Eye (tissue), 1 donor: ENCODE data around the gene MAP3K7.

Source experiments
- DNase-seq: peaks from one replicate; pipeline ENCODE4 v3.0.0-alpha.2; 2015

Gene MAP3K7

DNA sequence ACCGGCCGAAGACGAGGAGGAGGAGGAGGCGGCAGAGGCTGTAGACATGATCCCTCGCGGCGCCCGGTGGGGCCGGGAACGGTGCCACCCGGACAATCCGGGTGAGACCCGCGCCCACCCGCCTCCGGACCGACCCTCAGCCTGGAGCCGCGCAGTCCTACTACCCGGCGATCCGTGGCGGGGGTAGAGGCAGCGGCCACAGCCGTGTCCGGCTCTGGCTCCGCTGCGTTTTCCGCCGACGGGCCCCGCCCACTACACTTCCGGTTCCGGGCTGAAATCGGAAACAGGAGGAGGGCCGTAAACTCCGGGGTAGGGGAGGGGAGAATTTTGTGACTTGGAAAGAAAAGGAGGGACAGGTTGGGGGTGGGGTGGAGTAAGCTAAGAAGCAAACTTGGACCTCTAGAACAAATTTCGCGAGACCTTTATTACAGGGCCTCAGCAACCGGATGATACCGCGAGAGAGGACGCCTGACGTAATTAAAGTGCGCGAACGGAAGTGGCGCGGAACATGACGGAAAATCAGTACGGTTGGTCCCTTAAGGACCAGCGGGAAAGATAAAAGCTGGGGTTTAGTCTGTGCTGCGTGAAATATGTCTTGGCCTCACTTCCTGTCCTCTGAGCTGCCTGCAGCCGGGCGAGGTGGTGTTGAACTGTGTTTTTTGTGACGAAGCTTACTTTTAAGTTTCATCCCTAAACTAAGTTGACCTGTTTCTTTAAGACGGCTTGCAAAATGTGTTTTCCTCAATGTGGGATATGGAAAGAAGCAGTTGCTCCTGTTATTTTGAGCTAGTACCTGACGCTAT is at the start of gene MAP3K7:
TSS of gene MAP3K7 (minus strand) at position 237 of the 803 bp plus-strand sequence. CDS start at position 48, 189 bp downstream.
- peak; percentile 99 for DNase-seq

DNA sequence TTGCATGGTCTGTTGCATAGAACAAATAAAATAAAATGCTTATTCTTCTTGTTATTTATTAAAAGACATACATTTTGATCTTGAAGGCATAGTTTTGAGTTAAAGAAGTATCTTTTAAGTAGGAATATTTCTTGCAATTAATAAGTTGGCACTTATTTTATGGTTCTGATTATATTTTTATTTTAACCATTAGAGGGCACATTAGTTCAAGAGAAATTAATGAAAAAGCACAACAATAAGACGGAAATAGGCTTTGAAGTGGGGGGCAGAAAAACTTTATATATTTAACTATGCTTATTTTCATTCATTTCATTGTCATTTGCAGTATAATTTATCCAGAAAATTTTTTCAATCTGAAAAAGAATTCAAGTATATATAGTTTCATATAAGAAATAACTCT is 44.2 kb upstream of the MAP3K7 start:
- no peak for DNase-seq

DNA sequence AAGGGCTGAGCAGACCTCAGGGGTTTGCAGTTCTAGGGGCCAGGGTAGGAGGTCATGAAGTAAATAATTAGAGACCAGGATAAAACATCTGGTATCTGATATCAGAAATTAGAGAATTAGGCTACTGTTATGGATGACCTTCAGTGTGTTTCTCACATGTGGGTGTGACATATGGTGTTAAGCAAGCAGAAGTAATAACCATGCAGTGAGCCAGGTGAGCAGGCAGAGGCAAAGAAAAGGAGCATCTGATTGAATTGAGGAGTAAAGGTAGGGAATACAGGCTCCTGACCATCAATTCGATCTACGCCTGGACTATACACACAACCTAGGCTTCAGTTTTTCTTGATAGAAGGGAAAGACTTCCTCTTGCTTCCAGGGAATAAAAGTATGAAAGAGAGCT is 34.7 kb upstream of the MAP3K7 start:
- no peak for DNase-seq

DNA sequence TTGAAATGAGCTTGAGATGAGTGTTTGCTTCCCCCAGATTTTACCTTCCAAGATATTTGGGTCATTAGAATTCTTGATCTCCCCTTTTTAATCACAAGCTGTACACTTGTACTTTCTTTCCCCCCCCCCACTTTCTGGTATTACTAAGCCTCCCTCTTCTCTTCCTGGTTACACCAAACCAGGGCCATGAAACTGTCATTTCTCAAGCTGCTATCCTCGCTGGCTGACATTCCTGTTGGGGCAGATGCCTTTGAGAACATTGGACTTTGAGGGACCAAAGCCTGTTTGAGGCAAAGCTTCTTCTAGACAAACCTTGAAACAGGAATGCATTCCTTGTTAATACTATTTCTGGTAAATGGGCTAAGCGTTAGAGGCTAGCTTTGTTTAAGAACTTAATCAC is 32.3 kb upstream of the MAP3K7 start:
- no peak for DNase-seq

DNA sequence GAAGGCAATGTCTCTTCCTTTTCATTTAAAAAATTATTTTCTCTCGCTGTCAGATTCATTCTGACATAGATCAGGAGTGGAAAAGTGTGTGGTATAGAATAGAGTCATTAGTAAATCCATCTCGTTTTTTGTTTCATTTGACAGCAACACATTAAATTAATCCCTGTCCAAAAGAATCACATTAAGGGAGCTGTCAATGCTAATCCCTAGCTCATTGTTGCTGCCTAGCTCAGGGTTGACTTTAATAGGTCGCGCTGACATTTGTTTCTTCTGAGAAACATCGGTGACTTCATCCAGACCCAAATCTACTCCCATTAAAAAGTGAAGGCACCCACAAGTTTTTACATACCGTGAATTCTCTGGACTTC is 25.4 kb upstream of the MAP3K7 start:
- DNase-seq: peak; percentile 80

DNA sequence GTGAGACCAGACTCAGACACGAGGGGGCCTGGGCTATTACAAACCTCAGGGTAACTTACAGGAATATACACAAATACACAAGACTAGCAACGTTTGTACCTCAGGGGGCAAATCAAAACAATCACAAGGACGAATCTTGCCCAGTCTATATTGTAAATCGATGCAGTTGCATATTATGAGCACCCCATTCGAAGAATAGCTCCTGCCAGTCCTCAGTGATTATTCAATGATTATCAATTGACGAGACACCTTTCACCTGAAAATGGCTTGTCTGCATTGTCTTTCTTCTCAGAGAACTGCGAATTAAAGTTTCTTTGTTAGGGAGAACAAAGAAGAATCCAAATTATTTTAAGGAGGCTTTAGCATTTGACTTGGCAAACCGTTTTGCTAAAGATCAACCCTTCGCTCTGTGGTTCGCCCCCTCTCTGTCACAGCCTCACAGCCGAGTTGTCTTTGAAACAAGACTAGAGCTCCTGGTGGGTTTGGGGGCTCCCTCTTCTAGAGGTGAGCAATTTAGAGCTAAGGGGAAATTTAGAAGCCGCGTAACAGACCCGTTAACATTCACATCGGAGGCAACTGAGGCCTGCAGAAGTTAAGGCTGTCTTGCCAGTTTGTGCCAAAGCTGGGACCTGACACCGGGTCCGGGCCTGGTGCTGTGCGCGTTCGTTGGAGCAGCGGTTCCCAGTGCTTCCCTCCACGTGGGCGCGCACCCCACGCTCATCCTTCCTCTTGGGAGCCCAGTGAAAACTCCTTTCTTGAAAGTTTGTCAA is 24.9 kb upstream of the MAP3K7 start:
- DNase-seq: peak; percentile 69

DNA sequence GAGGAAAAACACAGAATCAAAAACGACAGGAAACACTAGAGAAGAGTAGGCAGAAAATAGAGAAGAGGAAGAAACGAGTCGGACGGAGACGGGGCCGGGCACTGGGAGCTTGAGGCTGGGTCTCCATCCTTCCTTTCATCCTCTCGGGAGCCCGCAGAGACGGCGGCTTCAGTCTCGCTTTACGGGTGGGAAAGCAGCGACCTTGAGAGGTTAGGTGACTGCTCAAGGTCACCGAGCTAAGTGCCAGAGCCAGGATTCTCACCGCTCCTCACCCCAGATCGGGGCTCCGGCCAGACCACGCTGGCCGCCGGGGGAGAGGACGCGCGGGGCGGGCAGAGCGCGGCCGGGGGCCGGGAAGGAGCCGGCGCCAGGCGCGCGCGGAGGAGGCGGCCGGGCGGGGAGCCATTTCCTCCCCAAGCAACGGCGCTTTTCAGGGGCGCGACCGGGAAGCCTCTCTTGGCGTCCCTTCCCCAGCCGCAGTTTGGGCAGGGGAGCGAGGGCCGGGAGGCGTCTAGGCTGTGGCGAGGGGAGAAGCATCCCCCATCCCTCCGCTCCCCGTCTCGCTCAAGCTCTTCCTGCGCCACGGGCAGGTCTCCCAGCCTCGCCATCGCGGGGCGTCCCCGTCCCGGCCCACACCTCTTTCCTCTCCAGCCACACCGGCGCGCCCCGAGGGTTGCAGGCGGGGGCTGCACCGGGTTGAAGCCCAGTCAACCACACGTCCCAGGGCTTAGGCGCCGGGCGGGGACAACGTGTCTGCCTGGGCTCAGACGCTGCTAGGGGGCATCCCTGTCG is 24.1 kb upstream of the MAP3K7 start:
- DNase-seq: peak; percentile 86

DNA sequence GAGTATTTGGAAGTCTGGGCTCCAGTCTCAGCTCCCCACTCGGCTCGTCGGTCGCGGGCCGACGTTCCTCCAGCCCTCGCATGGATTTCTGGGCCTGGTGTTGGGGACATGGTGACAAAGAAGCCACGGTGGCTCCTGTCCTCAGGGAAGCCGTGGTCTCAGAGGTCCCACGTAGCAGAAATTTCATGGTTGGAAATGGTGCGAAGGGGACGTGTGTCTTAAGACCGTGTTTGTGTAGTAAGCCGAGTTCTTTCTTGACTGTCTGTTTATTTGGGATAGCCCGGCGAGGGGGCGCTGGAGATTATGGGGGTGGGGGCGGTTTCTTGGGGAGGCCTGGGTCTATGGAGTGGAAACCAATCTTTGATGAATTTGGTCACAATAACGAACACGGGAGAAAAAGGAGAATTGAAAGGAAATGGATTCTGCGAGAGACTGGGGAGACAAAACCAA is 23.5 kb upstream of the MAP3K7 start:
- no peak for DNase-seq

DNA sequence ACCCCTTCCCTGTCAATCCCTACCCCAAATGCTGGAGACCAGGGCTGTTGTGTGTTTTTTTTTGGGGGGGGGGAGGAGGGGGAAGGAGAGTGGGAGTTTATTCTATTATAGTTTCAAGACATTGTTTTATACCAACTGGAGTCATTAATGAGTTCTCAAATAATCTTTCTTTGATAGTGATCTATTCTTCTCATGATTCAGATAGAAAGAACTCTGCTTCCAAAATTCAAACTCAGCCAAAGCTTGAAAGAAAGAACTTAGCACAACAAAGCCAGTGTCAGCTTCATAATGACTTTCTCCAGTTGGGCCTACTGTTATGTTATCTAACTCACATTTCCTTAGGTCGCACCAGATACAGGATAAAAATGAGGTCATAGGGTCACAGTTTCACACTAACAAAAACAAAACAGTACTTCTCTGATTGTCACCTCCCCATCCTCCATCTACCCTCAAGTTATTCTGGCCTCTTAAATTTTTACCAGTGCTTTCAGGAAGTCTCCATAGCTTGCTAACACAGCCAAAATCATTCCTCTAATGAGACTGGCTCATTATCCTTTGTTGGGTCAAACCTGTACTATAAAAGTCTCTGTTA is 19.0 kb upstream of the MAP3K7 start:
- DNase-seq: no peak

DNA sequence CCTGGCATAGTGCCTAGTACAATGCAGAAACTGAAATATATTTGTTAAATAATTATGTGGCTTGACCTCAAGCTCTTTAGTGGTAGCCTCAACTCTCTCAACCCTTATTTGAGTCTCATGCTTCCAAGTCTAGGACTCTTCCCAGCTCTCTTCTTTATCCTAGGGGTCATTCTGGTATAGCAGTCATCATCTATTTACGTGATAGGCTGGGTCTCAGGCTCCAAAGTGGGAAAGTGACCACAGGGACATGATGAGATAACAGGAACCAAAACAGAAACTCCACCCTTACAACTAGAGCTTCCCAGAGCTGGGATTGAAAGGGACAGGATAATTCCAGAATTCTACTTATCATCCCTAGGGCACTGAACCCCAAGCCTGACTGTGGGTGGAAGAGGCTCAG is 17.7 kb upstream of the MAP3K7 start:
- DNase-seq: no peak

DNA sequence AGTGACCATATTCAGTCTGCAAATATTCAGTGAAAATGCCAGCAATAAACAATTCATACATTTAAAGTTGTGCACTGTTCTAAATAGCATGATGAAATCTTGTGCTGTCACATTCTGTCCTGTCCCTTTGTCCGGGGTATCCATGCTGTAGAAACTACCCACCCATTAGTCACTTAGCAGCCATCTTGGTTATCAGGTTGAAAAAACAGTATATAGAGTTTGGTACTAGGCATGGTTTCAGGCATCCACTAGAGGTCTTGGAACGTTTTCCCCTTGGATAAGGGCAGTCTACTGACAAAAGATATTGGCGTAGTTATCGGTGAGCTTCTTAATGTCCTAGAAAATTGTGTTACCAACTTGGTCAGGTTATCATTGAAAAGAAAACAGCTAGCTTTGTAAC is 12.3 kb upstream of the MAP3K7 start:
- DNase-seq: no peak

DNA sequence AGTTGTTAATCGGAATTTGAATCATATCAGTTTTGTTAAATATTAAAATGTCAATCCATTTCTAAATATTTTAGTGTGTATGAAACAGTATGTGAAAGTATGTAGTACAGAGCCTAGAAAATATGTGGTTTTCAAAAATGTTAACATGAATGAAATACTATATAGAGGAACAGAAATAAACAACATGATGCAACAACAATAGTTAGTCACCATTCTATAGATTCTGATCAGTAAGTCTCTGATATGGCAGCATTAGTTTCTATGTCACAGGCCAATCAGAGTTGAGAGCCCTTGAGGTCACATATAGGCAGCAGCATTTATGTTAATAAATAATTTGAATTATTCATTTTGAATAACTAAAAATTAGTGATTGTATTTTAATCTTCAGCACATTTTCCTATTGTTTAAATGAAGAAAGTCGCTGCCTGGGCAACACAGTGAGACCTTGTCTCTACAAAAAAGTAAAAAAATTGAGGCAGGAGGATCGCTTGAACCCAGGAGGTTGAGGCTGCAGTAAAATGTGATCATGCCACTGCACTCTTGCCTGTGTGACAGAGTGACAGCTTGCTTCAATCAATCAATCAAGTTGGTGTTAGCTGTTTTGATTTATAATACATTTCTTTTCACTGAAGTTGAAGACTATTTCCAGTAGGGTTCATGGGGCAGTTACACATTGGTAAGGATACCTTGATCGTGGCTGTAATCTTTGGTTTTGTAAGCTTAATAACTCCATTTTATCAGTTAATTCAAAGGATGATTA is 11.5 kb upstream of the MAP3K7 start:
- DNase-seq: no peak

DNA sequence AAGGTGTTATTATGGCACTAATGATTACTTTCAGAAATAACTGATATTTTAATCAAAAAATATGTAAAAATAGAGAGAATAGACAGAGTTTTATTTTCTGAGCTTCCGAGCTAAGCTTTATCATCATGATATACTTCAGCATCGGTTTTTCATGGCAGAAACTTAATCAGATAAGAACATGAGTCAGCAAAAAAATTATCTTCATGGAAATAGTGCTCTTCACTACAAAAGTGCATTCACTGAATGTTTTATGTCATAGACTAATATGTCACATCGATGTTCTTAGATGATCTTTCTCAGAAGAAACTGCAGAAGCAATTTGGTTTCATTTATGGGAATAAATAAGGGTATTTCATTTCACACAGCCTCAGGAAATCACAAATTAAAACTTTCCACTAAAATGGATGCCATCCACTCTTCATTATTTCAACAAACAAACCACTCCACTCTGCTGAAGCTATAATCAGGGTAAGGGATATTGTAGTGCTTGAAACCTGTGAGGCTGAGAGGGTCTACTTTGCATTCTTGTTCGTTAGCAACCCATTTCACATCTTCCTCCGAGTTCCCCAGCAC is 10.2 kb upstream of the MAP3K7 start:
- DNase-seq: no peak

DNA sequence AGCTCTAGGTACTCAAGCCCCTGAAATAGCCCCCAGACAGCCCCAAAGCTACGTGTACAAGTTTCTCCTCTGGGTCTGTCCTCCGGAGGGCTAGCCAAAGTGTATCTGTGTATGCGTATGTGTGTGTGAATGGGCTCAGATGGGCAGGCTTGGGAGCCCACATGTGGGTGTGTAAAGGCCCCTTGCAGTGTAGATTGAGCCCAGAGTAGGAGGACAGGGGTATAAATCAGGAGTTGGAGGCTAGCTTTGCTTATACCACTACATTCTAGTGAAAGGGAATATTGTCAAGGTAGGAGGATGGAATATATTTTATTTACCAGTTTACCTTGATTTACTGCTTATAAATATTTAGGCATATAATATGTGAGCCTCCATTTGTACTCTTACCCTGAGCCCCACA is 9.0 kb upstream of the MAP3K7 start:
- no peak for DNase-seq

DNA sequence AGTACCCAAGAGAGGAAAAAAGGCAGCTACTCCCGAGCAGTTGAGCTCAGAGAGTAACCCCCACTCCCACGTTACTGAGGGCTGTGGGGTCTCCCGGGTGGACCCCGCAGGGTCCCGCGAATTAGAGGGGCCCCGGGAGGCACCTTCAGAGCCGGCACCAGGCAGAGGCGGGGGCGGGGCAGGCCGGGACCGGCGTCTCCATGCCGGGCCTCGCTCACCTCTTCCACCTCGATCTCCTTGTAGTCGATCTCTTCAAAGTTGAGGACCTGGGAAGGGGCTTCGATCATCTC is 381 bp downstream of the MAP3K7 start:
- peak; percentile 69 for DNase-seq

DNA sequence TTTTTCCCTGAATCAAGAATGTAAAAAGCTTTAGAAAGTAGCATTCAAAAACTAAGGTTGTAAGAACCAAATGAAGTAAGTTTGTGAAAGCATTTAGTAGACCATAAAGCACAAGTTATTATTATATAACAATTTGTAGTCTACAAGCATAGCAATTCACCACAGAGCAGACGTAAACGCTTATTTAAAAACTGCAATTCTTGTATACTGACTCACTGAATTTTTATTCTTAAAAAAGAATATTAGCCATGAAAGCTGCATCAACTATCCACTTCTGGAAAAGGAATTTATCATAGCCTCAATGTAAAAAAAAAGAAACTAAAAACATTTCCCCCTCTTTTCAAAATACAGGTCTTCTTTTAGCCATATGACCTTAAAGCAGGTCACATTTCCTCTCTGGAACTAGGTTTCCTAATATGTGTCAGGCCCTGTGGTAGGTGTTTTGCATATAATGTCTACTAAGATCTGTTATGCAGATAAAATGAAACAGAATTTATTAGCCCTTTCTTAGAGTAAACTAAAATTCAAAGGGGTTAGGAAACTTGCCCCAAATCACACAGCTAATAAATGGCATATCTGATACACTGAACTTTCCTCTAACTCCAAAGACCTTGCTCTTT is 2.1 kb downstream of the MAP3K7 start:
- DNase-seq: no peak

DNA sequence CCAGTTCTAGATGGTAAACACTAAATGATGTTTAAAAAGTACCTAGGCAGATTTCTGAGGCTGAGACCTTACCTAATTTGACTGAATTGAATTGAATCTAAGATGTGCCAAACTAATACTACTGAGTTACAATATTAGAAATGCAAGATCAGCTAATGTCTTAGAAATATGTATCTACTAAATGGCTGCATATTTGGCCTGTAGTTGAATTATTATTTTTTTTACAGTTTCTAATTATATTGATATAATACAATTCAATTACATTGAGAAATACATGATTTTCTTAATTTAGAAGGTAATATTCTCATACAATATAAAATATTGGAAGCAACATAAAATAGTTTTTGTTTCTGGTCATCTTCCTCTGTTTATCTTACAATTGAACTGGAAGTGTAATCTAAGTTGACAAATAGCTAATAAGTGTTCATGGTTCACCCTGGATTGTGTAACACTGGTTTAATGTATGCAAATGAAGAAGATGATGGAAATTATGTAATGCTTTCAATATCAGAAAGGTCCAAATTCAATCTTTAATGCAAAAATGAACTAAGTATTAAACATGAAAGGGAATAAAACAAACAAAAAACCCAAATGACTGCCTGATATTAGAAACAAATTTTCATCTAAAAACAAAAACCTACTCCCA is 2.9 kb downstream of the MAP3K7 start:
- no peak for DNase-seq

DNA sequence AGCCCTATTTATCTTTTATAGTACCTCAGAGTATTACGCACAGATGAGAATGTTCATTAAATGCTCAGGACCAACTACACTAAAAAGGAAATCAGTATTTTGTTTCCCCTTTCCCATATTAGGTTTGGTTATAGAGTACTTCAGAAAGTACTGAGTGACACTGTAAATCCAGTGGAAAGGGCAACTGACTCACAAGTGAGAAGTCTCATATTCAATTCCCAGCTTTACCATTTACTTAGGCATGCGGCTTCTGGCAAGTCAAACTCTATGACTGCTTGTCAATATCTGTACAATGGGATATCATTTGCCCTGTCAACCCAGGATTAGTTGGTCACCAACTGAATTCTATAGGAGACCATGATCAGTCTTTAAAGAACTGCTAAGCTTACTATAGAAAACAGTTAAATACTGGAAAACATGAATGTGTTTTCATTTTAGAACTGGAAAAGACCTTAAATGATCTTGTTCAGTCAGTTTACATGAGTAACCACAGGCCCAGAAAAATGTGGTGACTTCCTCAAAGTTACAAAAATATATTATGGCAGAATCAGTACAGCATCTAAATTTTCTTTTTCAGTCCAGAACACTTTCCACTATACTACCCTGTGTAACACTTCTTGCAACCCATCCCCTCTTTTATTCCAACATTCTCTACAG is 3.6 kb downstream of the MAP3K7 start:
- DNase-seq: no peak

DNA sequence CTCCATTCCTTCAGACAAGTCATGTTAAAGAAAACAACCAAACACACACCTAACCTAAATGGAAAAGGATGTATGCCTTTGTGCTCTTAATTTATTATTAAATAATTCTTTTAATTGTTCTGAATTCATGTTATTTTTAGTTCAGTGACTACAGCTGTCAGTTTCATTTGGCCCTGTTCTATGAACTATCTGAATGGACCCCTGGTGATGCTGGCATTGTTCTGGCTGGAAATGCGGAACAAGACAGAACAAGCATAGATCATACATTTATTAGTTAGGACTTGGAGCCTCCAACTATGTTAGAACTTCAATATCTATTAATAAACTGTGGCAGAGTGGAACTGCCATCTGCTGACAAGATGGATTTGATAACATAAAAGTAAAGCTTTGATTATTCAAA is 5.7 kb downstream of the MAP3K7 start:
- peak; percentile 89 for DNase-seq

DNA sequence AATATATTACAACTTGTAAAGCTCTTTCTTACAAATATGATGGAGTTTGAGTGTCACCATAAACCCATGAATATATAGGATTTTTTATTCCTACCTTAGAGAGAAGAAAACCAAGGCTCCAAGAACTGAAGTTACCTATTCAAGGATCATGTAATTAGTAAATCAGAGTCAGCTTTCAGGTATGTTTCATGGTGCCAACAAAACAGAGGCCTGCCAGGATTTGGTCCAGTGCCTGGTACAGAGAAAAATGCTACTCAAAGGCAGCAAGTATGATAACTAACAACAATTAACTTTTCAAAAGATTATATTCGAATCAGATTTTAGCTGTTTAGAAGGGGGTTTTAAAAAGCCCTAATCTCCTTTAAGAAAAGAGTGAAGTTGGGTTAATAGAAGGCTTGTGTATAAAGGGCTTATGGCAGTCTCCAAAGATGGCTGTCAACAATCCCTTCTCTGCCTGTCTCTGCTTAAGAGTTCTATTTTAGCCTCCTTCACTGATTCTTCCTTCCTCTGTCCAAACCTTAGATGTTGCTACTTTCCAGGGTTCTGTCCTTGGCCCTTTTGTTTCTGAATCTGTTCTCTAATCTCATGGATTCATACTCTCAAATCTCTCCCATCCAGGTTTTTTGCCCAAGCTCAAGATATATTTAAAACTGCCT is 7.8 kb downstream of the MAP3K7 start:
- no peak for DNase-seq
